Measurements from ENCODE around the gene DENND1A. TPM values are rescaled to one million over a fixed set of nuclear protein-coding genes. Genes with fewer than 3 reads are reported as not detected.

The DENND1A gene
- total and polyA plus RNA-seq, 4 donors: 7.9 to 22.0 (median 13.9) TPM

- DNase-seq (ENCODE audit: low spot score): no peak
- Histone ChIP-seq H3K9me3 (ENCODE audit: control insufficient read depth in 4 of 4, low read length in 3 of 4) (no peaks in the 10 kb centered on the region), H3K4me3 (ENCODE audit: low read depth in 1 of 3, low read length in 3 of 3) (no peak overlapping the region), H3K36me3 (ENCODE audit: control insufficient read depth in 4 of 4, insufficient read depth in 3 of 4, low read depth in 1 of 4, low read length in 3 of 4) (no peaks in the 10 kb centered on the region), H3K4me1 (ENCODE audit: control insufficient read depth in 4 of 4, insufficient read depth in 4 of 4, low read length in 3 of 4) (peaks cover 4 to 11% (median 6%) of the 10 kb centered on the region in 4 donors), H3K27me3 (ENCODE audit: control insufficient read depth in 4 of 4, insufficient read depth in 4 of 4, low read length in 3 of 4) (no peaks in the 10 kb centered on the region), H3K27ac (ENCODE audit: low read depth in 1 of 2, low read length in 2 of 2) (no peak overlapping the region), H3K9ac (ENCODE audit: low read depth in 1 of 2, low read length in 2 of 2) (no peak overlapping the region)
- WGBS: 96% methylated on average over 8 of the region's 8 CpGs
- TF ChIP-seq FOXA2 (IDR thresholded peaks at IDR 0.05) (no peak), JUND (IDR thresholded peaks at IDR 0.05) (no peak)
- TF ChIP-seq, protein P1, sequence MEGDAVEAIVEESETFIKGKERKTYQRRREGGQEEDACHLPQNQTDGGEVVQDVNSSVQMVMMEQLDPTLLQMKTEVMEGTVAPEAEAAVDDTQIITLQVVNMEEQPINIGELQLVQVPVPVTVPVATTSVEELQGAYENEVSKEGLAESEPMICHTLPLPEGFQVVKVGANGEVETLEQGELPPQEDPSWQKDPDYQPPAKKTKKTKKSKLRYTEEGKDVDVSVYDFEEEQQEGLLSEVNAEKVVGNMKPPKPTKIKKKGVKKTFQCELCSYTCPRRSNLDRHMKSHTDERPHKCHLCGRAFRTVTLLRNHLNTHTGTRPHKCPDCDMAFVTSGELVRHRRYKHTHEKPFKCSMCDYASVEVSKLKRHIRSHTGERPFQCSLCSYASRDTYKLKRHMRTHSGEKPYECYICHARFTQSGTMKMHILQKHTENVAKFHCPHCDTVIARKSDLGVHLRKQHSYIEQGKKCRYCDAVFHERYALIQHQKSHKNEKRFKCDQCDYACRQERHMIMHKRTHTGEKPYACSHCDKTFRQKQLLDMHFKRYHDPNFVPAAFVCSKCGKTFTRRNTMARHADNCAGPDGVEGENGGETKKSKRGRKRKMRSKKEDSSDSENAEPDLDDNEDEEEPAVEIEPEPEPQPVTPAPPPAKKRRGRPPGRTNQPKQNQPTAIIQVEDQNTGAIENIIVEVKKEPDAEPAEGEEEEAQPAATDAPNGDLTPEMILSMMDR (IDR thresholded peaks at IDR 0.05; ENCODE audit: low read depth, low read length, missing input control): no peak
Observed at GRCh38 chr9:123680352-123680751, 249.6 kb downstream of the DENND1A start.

DNA sequence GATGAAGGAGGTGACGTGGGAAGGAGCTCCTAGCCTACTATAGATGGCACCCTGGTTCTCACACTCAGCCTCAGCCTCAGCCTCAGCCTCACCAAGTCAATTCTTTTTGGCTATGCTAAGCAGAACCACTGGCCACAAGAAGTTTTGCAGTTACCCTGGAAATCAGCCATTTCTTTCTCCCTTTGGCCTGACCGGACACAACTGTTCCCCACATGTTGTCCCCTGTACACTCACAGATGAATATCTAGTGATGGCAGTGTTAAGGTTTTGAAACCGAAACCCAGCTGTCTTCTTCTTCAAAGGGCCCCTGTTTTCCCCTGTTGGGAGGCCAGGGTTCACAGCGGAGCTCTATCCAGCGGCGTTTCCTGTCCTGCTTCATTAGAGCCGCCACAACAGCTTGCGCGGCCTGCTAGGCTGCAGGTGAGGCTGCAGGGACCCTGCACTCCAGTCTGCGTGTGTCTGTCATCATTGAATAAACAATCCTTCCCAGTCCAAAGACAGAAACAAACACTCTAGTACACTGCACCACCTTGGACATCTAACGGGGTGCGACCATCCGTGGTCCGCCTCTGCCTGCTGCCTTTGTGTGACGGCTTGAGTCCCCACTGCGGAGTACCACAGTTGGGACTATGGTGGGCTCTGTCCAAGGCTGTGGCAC is 250.5 kb downstream of the DENND1A start:
- no peak for TF ChIP-seq ATF3 (IDR thresholded peaks at IDR 0.05)
- no peak for TF ChIP-seq JUND (IDR thresholded peaks at IDR 0.05)
- TF ChIP-seq TAF1 (conservative IDR thresholded peaks at IDR 0.05): no peak
- no peak for TF ChIP-seq GABPA (IDR thresholded peaks at IDR 0.05 in 1 of 2, conservative IDR thresholded peaks at IDR 0.05 in 1 of 2)
- TF ChIP-seq HNF4A (conservative IDR thresholded peaks at IDR 0.05): no peak
- peaks cover 4 to 11% (median 6%) of the 10 kb centered on the region in 4 donors for H3K4me1 ChIP-seq (ENCODE audit: control insufficient read depth in 4 of 4, insufficient read depth in 4 of 4, low read length in 3 of 4)
- H3K4me3 ChIP-seq (ENCODE audit: low read depth in 1 of 3, low read length in 3 of 3): no peak overlapping the region
- H3K36me3 ChIP-seq (ENCODE audit: control insufficient read depth in 4 of 4, insufficient read depth in 3 of 4, low read depth in 1 of 4, low read length in 3 of 4): no peaks in the 10 kb centered on the region
- 79% methylated on average over 16 of the region's 16 CpGs for WGBS
- no peaks in the 10 kb centered on the region for H3K9me3 ChIP-seq (ENCODE audit: control insufficient read depth in 4 of 4, low read length in 3 of 4)
- no peaks in the 10 kb centered on the region for H3K27me3 ChIP-seq (ENCODE audit: control insufficient read depth in 4 of 4, insufficient read depth in 4 of 4, low read length in 3 of 4)
- H3K27ac ChIP-seq (ENCODE audit: low read depth in 1 of 2, low read length in 2 of 2): no peak overlapping the region
- H3K9ac ChIP-seq (ENCODE audit: low read depth in 1 of 2, low read length in 2 of 2): no peak overlapping the region
- no peak for DNase-seq (ENCODE audit: low spot score)

GRCh38 chr9:123678878-123679329 is 251.0 kb downstream of the DENND1A start:
- Histone ChIP-seq H3K4me3 (ENCODE audit: low read depth in 1 of 3, low read length in 3 of 3) (no peak overlapping the region), H3K9ac (ENCODE audit: low read depth in 1 of 2, low read length in 2 of 2) (no peak overlapping the region), H3K4me1 (ENCODE audit: control insufficient read depth in 4 of 4, insufficient read depth in 4 of 4, low read length in 3 of 4) (peaks cover 4 to 11% (median 6%) of the 10 kb centered on the region in 4 donors), H3K9me3 (ENCODE audit: control insufficient read depth in 4 of 4, low read length in 3 of 4) (peaks cover 0 to 2% (median 0%) of the 10 kb centered on the region in 4 donors), H3K27me3 (ENCODE audit: control insufficient read depth in 4 of 4, insufficient read depth in 4 of 4, low read length in 3 of 4) (no peaks in the 10 kb centered on the region), H3K27ac (ENCODE audit: low read depth in 1 of 2, low read length in 2 of 2) (no peak overlapping the region), H3K36me3 (ENCODE audit: control insufficient read depth in 4 of 4, insufficient read depth in 3 of 4, low read depth in 1 of 4, low read length in 3 of 4) (no peaks in the 10 kb centered on the region)
- DNase-seq (ENCODE audit: low spot score): no peak
- TF ChIP-seq HNF4A (conservative IDR thresholded peaks at IDR 0.05) (no peak), RAD21 (IDR thresholded peaks at IDR 0.05) (peak in 1 of 2 donors; percentile 24), MAX (IDR thresholded peaks at IDR 0.05) (peak; percentile 14), FOXA2 (IDR thresholded peaks at IDR 0.05) (no peak)
- TF ChIP-seq, protein P2, sequence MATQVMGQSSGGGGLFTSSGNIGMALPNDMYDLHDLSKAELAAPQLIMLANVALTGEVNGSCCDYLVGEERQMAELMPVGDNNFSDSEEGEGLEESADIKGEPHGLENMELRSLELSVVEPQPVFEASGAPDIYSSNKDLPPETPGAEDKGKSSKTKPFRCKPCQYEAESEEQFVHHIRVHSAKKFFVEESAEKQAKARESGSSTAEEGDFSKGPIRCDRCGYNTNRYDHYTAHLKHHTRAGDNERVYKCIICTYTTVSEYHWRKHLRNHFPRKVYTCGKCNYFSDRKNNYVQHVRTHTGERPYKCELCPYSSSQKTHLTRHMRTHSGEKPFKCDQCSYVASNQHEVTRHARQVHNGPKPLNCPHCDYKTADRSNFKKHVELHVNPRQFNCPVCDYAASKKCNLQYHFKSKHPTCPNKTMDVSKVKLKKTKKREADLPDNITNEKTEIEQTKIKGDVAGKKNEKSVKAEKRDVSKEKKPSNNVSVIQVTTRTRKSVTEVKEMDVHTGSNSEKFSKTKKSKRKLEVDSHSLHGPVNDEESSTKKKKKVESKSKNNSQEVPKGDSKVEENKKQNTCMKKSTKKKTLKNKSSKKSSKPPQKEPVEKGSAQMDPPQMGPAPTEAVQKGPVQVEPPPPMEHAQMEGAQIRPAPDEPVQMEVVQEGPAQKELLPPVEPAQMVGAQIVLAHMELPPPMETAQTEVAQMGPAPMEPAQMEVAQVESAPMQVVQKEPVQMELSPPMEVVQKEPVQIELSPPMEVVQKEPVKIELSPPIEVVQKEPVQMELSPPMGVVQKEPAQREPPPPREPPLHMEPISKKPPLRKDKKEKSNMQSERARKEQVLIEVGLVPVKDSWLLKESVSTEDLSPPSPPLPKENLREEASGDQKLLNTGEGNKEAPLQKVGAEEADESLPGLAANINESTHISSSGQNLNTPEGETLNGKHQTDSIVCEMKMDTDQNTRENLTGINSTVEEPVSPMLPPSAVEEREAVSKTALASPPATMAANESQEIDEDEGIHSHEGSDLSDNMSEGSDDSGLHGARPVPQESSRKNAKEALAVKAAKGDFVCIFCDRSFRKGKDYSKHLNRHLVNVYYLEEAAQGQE (IDR thresholded peaks at IDR 0.05): no peak
- WGBS: 25% methylated on average over 5 of the region's 5 CpGs
